Fibroblast of villous mesenchyme (primary cell): ENCODE results near the gene U2SURP. TPM values are rescaled to one million over a fixed set of nuclear protein-coding genes. Genes with fewer than 3 reads are reported as not detected.

Experiments used
- DNase-seq: peaks from one replicate; pipeline ENCODE4 v3.0.0-alpha.2; 2010; ENCODE audit warnings: low read depth
- H3K4me3 ChIP-seq: 2 replicates; pipeline ENCODE4 v1.5.1; 2011; ENCODE audit warnings: low read depth, mild to moderate bottlenecking, low read length
- CTCF ChIP-seq: IDR thresholded peaks from 2 replicates; pipeline ENCODE4 v1.5.1; 2012; ENCODE audit warnings: low read depth, mild to moderate bottlenecking, low read length; ENCODE audit not compliant: insufficient read depth
- total RNA-seq: library from RNA; depleted of rRNA; stranded (reverse); fragments of >200 nt; gene quantifications from 2 replicates; pipeline ENCODE4 v1.2.3, GENCODE V29; 2012

The U2SURP gene
- total RNA-seq, 1 donor: 86.4 TPM

- peak; percentile 80 for DNase-seq
- TF ChIP-seq CTCF: no peak
- H3K4me3 ChIP-seq: no peak overlapping the region
These were observed 52.6 kb downstream of the U2SURP start for GRCh38 chr3:143054011-143054410.

GRCh38 chr3:143056372-143056771 is 55.0 kb downstream of the U2SURP start:
- peak; percentile 78 for DNase-seq
- TF ChIP-seq CTCF: no peak
- H3K4me3 ChIP-seq: no peak overlapping the region

- no peak for TF ChIP-seq CTCF
- peak; percentile 47 for DNase-seq
These were observed 59.5 kb downstream of the U2SURP start for GRCh38 chr3:143060906-143061305.

GRCh38 chr3:143063018-143063417 is 61.6 kb downstream of the U2SURP start:
- no peak for TF ChIP-seq CTCF
- no peak overlapping the region for H3K4me3 ChIP-seq
- DNase-seq: peak; percentile 85

More at GRCh38 chr3:143060906-143061305, 59.5 kb downstream of the U2SURP start:
- no peak overlapping the region for H3K4me3 ChIP-seq

- TF ChIP-seq CTCF: no peak
These were observed 63.4 kb downstream of the U2SURP start for GRCh38 chr3:143064777-143065176.

GRCh38 chr3:143065364-143065763 is 64.0 kb downstream of the U2SURP start:
- no peak overlapping the region for H3K4me3 ChIP-seq
- TF ChIP-seq CTCF: no peak
- DNase-seq: no peak

More at GRCh38 chr3:143064777-143065176, 63.4 kb downstream of the U2SURP start:
- DNase-seq: no peak
- H3K4me3 ChIP-seq: no peak overlapping the region

GRCh38 chr3:143066033-143066432 is 64.7 kb downstream of the U2SURP start:
- TF ChIP-seq CTCF: no peak
- DNase-seq: peak; percentile 93

More at GRCh38 chr3:143066033-143066432, 64.7 kb downstream of the U2SURP start:
- no peak overlapping the region for H3K4me3 ChIP-seq
